WTC11 (cell line): ENCODE data around the gene IPO4. TPM values are rescaled to one million over a fixed set of nuclear protein-coding genes. Genes with fewer than 3 reads are reported as not detected.

ENCODE experiments used
- ATAC-seq: fragments of 200-7000 bp; cut with Tn5 transposase; 2 replicates; pipeline ENCODE4 v1.10.0; 2021; ENCODE audit warnings: mild to moderate bottlenecking, moderate library complexity
- CTCF ChIA-PET: fragments of 300-600 bp; sonication (Branson Sonifier 250); formaldehyde crosslinking; loops from one replicate; lab custom pipeline; 2021; ENCODE audit warnings: antibody characterized with exemption; lab: Charles Lee
- POLR2A ChIA-PET: fragments of 350-600 bp; sonication (Branson Sonifier 250); formaldehyde crosslinking; loops from one replicate; lab custom pipeline; 2021; ENCODE audit warnings: antibody characterized with exemption; lab: Charles Lee
- DNase-seq: peaks from one replicate; pipeline ENCODE4 v3.0.0; 2021; ENCODE audit warnings: low spot score
- H3K27ac Mint-ChIP-seq: 2 replicates; pipeline ENCODE4 v1.8.0; 2021; ENCODE audit warnings: mixed read lengths
- H3K27me3 Mint-ChIP-seq: 2 replicates; pipeline ENCODE4 v1.8.0; 2021; ENCODE audit warnings: low read depth, mild to moderate bottlenecking, moderate library complexity, mixed read lengths
- H3K36me3 Mint-ChIP-seq: 2 replicates; pipeline ENCODE4 v1.8.0; 2021; ENCODE audit warnings: mixed read lengths
- H3K4me1 Mint-ChIP-seq: 2 replicates; pipeline ENCODE4 v1.8.0; 2022; ENCODE audit warnings: mixed read lengths
- H3K4me3 Mint-ChIP-seq: 2 replicates; pipeline ENCODE4 v1.8.0; 2021; ENCODE audit warnings: mild to moderate bottlenecking, moderate library complexity, mixed read lengths
- H3K9me3 Mint-ChIP-seq: 2 replicates; pipeline ENCODE4 v1.8.0; 2021; ENCODE audit warnings: mixed read lengths
- CREB1 ChIP-seq: sonication (generic); formaldehyde crosslinking; IDR thresholded peaks from 2 replicates; pipeline ENCODE4 v1.8.0; 2023; ENCODE audit warnings: mild to moderate bottlenecking, missing genetic modification reagents
- ETV6 ChIP-seq: sonication (generic); formaldehyde crosslinking; IDR thresholded peaks from 2 replicates; pipeline ENCODE4 v1.8.1; 2022; ENCODE audit warnings: mild to moderate bottlenecking, missing genetic modification reagents
- GABPB1 ChIP-seq: sonication (generic); formaldehyde crosslinking; IDR thresholded peaks from 2 replicates; pipeline ENCODE4 v1.8.1; 2023; ENCODE audit warnings: mild to moderate bottlenecking, missing genetic modification reagents
- JUN ChIP-seq: sonication (generic); formaldehyde crosslinking; IDR thresholded peaks from 2 replicates; pipeline ENCODE4 v1.8.0; 2023; ENCODE audit warnings: mild to moderate bottlenecking, missing genetic modification reagents
- NFATC4 ChIP-seq: fragments of 250-450 bp; sonication (Bioruptor Pico); IDR thresholded peaks from 2 replicates; pipeline ENCODE4 v1.9.0; 2021; ENCODE audit warnings: mild to moderate bottlenecking
- NFYB ChIP-seq: sonication (generic); formaldehyde crosslinking; conservative IDR thresholded peaks from 2 replicates; pipeline ENCODE4 v1.8.0; 2022; ENCODE audit warnings: low read depth, missing genetic modification reagents
- RORB ChIP-seq: fragments of 250-450 bp; sonication (Bioruptor Pico); IDR thresholded peaks from 2 replicates; pipeline ENCODE4 v1.9.0; 2021; ENCODE audit warnings: mild to moderate bottlenecking
- SP1 ChIP-seq: sonication (generic); formaldehyde crosslinking; conservative IDR thresholded peaks from 2 replicates; pipeline ENCODE4 v1.8.1; 2022; ENCODE audit warnings: missing genetic modification reagents
- ZNF121 ChIP-seq: sonication (generic); formaldehyde crosslinking; IDR thresholded peaks from 2 replicates; pipeline ENCODE4 v1.8.0; 2023; ENCODE audit warnings: missing genetic modification reagents
- ZNF219 ChIP-seq: sonication (generic); formaldehyde crosslinking; IDR thresholded peaks from 2 replicates; pipeline ENCODE4 v1.8.0; 2023; ENCODE audit warnings: missing genetic modification reagents, mild to moderate bottlenecking, borderline replicate concordance
- ZNF416 ChIP-seq: fragments of 250-450 bp; sonication (Bioruptor Pico); IDR thresholded peaks from 2 replicates; pipeline ENCODE4 v1.9.0; 2021; ENCODE audit warnings: mild to moderate bottlenecking, inconsistent platforms
- total RNA-seq: library from RNA; stranded (reverse); gene quantifications from 3 replicates; pipeline ENCODE4 v1.2.3, GENCODE V29; 2021
- TF ChIP-seq, protein P1 (sequence below): fragments of 250-450 bp; sonication (Bioruptor Pico); IDR thresholded peaks from 2 replicates; pipeline ENCODE4 v1.9.0; 2021; ENCODE audit warnings: moderate library complexity, mild to moderate bottlenecking, inconsistent platforms, borderline replicate concordance
- TF ChIP-seq, protein P2 (sequence below): sonication (generic); formaldehyde crosslinking; IDR thresholded peaks from 2 replicates; pipeline ENCODE4 v1.8.1; 2023; ENCODE audit warnings: mild to moderate bottlenecking, missing genetic modification reagents, moderate library complexity
- TF ChIP-seq, protein P3 (sequence below): fragments of 250-450 bp; sonication (Bioruptor Pico); IDR thresholded peaks from 2 replicates; pipeline ENCODE4 v1.9.0; 2021; ENCODE audit warnings: mild to moderate bottlenecking
- TF ChIP-seq, protein P4 (sequence below): fragments of 250-450 bp; sonication (Bioruptor Pico); IDR thresholded peaks from 2 replicates; pipeline ENCODE4 v1.9.0; 2021; ENCODE audit warnings: mild to moderate bottlenecking
- TF ChIP-seq, protein P5 (sequence below): sonication (generic); formaldehyde crosslinking; IDR thresholded peaks from 2 replicates; pipeline ENCODE4 v1.8.1; 2023; ENCODE audit warnings: mild to moderate bottlenecking, missing genetic modification reagents, moderate library complexity
- TF ChIP-seq, protein P6 (sequence below): sonication (generic); formaldehyde crosslinking; IDR thresholded peaks from 2 replicates; pipeline ENCODE4 v1.8.0; 2022; ENCODE audit warnings: mild to moderate bottlenecking, missing genetic modification reagents

The IPO4 gene
- total RNA-seq, 1 experiment from 2014 or later, result 128 TPM

DNA sequence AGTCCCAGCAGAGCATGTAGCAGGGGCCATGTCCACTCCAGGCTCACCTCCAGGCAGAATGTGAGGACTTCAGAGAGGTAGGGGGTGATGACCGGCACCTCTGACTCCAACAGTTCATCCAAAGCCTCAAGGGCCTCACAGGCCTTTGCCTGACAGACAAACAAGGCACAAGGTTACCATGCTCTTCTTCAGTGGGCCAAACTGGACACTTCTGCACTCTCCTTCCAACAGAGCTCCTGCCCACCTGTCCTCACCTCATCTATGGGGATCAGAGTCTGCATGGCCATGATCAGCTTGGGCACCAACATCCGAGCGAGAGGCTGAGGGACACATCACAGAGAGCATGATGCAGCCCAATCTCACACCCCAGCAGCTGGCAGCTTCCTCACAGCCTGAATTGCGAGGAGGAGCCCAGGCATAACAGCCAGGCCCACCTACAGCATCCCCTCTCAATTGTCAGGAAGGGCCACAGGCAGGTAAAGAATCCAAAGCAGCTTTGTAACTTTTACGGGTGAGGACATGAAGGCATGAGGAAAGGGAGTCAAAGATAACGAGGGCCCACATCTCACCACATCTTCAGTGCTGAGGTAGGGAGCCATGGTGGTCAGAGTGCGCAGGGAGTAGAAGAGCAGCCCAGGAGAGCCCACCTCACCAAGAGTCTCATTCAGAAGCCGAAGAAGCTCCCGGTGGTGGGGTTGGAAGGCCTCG is 1.6 kb downstream of the IPO4 start:
- no peaks in the 10 kb centered on the region for H3K9me3 Mint-ChIP-seq
- ATAC-seq, result no peak
- peak overlapping the region; percentile 89 for H3K4me3 Mint-ChIP-seq
- TF ChIP-seq ZNF121 (CRISPR knock-in tag) (no peak), GABPB1 (CRISPR knock-in tag) (no peak), SP1 (CRISPR knock-in tag) (no peak), CREB1 (CRISPR knock-in tag) (no peak), ZNF219 (CRISPR knock-in tag) (no peak), JUN (no peak), NFATC4 (CRISPR knock-in tag) (no peak), ZNF416 (no peak), NFYB (CRISPR knock-in tag) (no peak), RORB (CRISPR knock-in tag) (no peak)
- TF ChIP-seq, protein P1, sequence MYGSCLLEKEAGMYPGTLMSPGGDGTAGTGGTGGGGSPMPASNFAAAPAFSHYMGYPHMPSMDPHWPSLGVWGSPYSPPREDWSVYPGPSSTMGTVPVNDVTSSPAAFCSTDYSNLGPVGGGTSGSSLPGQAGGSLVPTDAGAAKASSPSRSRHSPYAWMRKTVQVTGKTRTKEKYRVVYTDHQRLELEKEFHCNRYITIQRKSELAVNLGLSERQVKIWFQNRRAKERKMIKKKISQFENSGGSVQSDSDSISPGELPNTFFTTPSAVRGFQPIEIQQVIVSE (CRISPR knock-in tag), result no peak
- TF ChIP-seq, protein P2, sequence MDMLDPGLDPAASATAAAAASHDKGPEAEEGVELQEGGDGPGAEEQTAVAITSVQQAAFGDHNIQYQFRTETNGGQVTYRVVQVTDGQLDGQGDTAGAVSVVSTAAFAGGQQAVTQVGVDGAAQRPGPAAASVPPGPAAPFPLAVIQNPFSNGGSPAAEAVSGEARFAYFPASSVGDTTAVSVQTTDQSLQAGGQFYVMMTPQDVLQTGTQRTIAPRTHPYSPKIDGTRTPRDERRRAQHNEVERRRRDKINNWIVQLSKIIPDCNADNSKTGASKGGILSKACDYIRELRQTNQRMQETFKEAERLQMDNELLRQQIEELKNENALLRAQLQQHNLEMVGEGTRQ (CRISPR knock-in tag), result no peak
- TF ChIP-seq, protein P3, sequence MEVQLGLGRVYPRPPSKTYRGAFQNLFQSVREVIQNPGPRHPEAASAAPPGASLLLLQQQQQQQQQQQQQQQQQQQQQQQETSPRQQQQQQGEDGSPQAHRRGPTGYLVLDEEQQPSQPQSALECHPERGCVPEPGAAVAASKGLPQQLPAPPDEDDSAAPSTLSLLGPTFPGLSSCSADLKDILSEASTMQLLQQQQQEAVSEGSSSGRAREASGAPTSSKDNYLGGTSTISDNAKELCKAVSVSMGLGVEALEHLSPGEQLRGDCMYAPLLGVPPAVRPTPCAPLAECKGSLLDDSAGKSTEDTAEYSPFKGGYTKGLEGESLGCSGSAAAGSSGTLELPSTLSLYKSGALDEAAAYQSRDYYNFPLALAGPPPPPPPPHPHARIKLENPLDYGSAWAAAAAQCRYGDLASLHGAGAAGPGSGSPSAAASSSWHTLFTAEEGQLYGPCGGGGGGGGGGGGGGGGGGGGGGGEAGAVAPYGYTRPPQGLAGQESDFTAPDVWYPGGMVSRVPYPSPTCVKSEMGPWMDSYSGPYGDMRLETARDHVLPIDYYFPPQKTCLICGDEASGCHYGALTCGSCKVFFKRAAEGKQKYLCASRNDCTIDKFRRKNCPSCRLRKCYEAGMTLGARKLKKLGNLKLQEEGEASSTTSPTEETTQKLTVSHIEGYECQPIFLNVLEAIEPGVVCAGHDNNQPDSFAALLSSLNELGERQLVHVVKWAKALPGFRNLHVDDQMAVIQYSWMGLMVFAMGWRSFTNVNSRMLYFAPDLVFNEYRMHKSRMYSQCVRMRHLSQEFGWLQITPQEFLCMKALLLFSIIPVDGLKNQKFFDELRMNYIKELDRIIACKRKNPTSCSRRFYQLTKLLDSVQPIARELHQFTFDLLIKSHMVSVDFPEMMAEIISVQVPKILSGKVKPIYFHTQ, result no peak
- TF ChIP-seq, protein P4, sequence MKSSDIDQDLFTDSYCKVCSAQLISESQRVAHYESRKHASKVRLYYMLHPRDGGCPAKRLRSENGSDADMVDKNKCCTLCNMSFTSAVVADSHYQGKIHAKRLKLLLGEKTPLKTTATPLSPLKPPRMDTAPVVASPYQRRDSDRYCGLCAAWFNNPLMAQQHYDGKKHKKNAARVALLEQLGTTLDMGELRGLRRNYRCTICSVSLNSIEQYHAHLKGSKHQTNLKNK (CRISPR knock-in tag), result no peak
- ChIA-PET CTCF (interaction anchor here (3.3 kb wide), 1 partner anchor 26 kb away, joined by 24 read pairs; the partner anchor contains the start of gene IRF9), POLR2A (no interaction called here)
- no peak for DNase-seq
- no peaks in the 10 kb centered on the region for H3K27me3 Mint-ChIP-seq
- peaks cover 16% of the 10 kb centered on the region for H3K4me1 Mint-ChIP-seq
- peaks cover 33% of the 10 kb centered on the region for H3K36me3 Mint-ChIP-seq
- no peak overlapping the region for H3K27ac Mint-ChIP-seq

DNA sequence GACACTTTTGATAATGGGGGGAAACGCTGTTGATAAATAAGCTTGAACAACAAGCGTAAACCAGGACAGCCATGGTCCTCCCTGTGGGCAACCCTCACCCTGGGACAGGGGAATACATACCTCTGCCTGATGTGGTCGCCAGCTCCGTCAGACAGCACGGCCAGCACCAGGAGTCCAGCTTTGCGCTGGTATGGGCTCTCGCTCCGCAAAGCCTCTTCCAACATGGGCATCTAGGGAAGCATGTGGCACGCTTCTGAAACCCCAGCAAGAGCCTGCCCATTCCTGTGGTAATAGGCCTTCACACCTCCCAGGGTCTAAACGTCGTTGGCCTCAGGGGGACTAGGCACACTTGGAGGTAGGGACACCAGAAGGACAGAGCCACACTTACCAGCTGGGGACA is 2.9 kb downstream of the IPO4 start:
- no peak for ATAC-seq
- POLR2A ChIA-PET, result no interaction called here
- no peak for DNase-seq
- no peak overlapping the region for H3K4me3 Mint-ChIP-seq
- CTCF ChIA-PET, result interaction anchor here (0.9 kb wide), 1 partner anchor 25 kb away, joined by 3 read pairs; the partner anchor contains the start of gene IRF9
- peaks cover 34% of the 10 kb centered on the region for H3K36me3 Mint-ChIP-seq
- TF ChIP-seq, protein P5, sequence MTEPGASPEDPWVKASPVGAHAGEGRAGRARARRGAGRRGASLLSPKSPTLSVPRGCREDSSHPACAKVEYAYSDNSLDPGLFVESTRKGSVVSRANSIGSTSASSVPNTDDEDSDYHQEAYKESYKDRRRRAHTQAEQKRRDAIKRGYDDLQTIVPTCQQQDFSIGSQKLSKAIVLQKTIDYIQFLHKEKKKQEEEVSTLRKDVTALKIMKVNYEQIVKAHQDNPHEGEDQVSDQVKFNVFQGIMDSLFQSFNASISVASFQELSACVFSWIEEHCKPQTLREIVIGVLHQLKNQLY, result no peak
- no peak for TF ChIP-seq ETV6 (CRISPR knock-in tag)
- TF ChIP-seq, protein P6, sequence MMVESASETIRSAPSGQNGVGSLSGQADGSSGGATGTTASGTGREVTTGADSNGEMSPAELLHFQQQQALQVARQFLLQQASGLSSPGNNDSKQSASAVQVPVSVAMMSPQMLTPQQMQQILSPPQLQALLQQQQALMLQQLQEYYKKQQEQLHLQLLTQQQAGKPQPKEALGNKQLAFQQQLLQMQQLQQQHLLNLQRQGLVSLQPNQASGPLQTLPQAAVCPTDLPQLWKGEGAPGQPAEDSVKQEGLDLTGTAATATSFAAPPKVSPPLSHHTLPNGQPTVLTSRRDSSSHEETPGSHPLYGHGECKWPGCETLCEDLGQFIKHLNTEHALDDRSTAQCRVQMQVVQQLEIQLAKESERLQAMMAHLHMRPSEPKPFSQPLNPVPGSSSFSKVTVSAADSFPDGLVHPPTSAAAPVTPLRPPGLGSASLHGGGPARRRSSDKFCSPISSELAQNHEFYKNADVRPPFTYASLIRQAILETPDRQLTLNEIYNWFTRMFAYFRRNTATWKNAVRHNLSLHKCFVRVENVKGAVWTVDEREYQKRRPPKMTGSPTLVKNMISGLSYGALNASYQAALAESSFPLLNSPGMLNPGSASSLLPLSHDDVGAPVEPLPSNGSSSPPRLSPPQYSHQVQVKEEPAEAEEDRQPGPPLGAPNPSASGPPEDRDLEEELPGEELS (CRISPR knock-in tag), result no peak
- H3K27ac Mint-ChIP-seq, result no peak overlapping the region
- no peaks in the 10 kb centered on the region for H3K9me3 Mint-ChIP-seq
- H3K27me3 Mint-ChIP-seq, result no peaks in the 10 kb centered on the region
- peaks cover 16% of the 10 kb centered on the region for H3K4me1 Mint-ChIP-seq
